Spleen (tissue), 11 donors: ENCODE data around the gene MANBA. TPM values are rescaled to one million over a fixed set of nuclear protein-coding genes. Genes with fewer than 3 reads are reported as not detected.
"Not testable (repeated sequence)": the region's sequence is repeated elsewhere in the genome, so short reads cannot be mapped to it uniquely, and the experiment has no call there.

Experiments
- DNase-seq: peaks from one replicate; pipeline ENCODE4 v3.0.0-alpha.2; 2020
- H3K27ac ChIP-seq, 8 donors: fragments of 200-600 bp; sonication (generic) in 7 of 8; 1 replicate in 4 of 8; 2 replicates in 4 of 8; pipeline versions ENCODE4 v1.5.0 to v1.8.0; 2016 to 2021; ENCODE audit warnings: inconsistent platforms in 4 of 8, mild to moderate bottlenecking in 4 of 8, moderate library complexity in 1 of 8
- H3K27me3 ChIP-seq, 7 donors: fragments of 200-600 bp; sonication (generic) in 6 of 7; replicated peaks in 1 of 7; 1 replicate in 4 of 7; 2 replicates in 3 of 7; pipeline versions ENCODE4 v1.5.0 to v1.8.0; 2016 to 2021; ENCODE audit warnings: inconsistent platforms in 3 of 7, mild to moderate bottlenecking in 1 of 7
- H3K36me3 ChIP-seq, 6 donors: fragments of 200-600 bp; sonication (generic) in 5 of 6; 1 replicate in 4 of 6; 2 replicates in 2 of 6; pipeline versions ENCODE4 v1.5.0 to v1.8.0; 2016 to 2021; ENCODE audit warnings: inconsistent platforms in 2 of 6
- H3K4me1 ChIP-seq, 6 donors: fragments of 200-600 bp; sonication (generic) in 5 of 6; 1 replicate in 3 of 6; 2 replicates in 3 of 6; pipeline versions ENCODE4 v1.5.0 to v1.8.0; 2016 to 2021; ENCODE audit warnings: inconsistent platforms in 3 of 6
- H3K4me3 ChIP-seq, 8 donors: fragments of 200-600 bp; sonication (generic) in 7 of 8; 1 replicate in 4 of 8; 2 replicates in 4 of 8; pipeline versions ENCODE4 v1.5.0 to v1.8.0; 2016 to 2021; ENCODE audit warnings: inconsistent platforms in 4 of 8, mild to moderate bottlenecking in 4 of 8, moderate library complexity in 2 of 8
- H3K9me3 ChIP-seq, 8 donors: fragments of 200-600 bp; sonication (generic) in 7 of 8; 1 replicate in 4 of 8; 2 replicates in 4 of 8; pipeline versions ENCODE4 v1.5.0 to v1.8.0; 2016 to 2021; ENCODE audit warnings: inconsistent platforms in 4 of 8
- CTCF ChIP-seq, 11 experiments: fragments of 200-600 bp in 7 of 11; fragments of 450-650 bp in 4 of 11; sonication (generic) in 4 of 11; IDR thresholded peaks in 8 of 11; conservative IDR thresholded peaks in 3 of 11; 1 replicate in 7 of 11; 2 replicates in 4 of 11; pipeline versions ENCODE4 v1.4.0 to v1.8.0; 2016 to 2021; ENCODE audit warnings: antibody characterized with exemption in 11 of 11, inconsistent platforms in 4 of 11, mild to moderate bottlenecking in 1 of 11
- POLR2A ChIP-seq, 3 donors: fragments of 450-650 bp; IDR thresholded peaks; one replicate each; pipeline ENCODE4 v1.5.1; 2017; ENCODE audit warnings: antibody characterized with exemption in 3 of 3, mild to moderate bottlenecking in 1 of 3
- POLR2AphosphoS5 ChIP-seq, 3 donors: sonication (generic); formaldehyde crosslinking; IDR thresholded peaks; one replicate each; pipeline ENCODE4 v1.5.1; 2017; ENCODE audit warnings: antibody characterized with exemption in 3 of 3
- whole genome bisulfite sequencing, 5 donors: extraction: QIAGEN DNeasy Blood & Tissue Kit in 3 of 5; methylation state at CpG; one replicate each; pipeline versions ENCODE4 v1.1.5 to v1.1.7; 2013 to 2018; 5-methylcytosine and 5-hydroxymethylcytosine counted together
- intact Hi-C: fragments of 100-400 bp; cut with DNase I; formaldehyde crosslinking; loops from one replicate; pipeline ENCODE4 v1.15.0; 2023; ENCODE audit warnings: low total_unique reads
- polyA plus RNA-seq, 3 donors: library from polyadenylated mRNA; stranded (reverse); fragments of 200-250 nt; gene quantifications; one replicate each; pipeline ENCODE4 v1.2.1, GENCODE V29; 2013
- total RNA-seq, 7 donors: library from RNA; depleted of rRNA in 3 of 7; stranded (reverse); fragments of >200 nt in 3 of 7; fragmentation: NEBNext Ultra II Directional in 4 of 7; extraction: Animal tissue kit (Norgen Biotek cat#: 25700) in 4 of 7; gene quantifications; one replicate each; pipeline versions ENCODE4 v1.1.0 to v1.2.1, GENCODE V29; 2016 to 2021
- donor health status: healthy with polysubstance abuse.
- donor health status: DM: no; HTN: no; CAD: no; lungs with moderate emphysema.
- donor health status: DM: no; HTN: no; CAD: no.
- donor health status: Bipolar disorder and iron deficiency.
- donor health status: healthy.
- donor health status: DM: no; HTN: no; CAD: no.
- donor health status: DM: yes; HTN: yes; CAD: no.

Gene MANBA
- total and polyA plus RNA-seq, 10 donors, result 15.7 to 112 (median 50.3) TPM

- no peak for DNase-seq
- Histone ChIP-seq H3K4me3 (no peak overlapping the region), H3K9me3 (peaks cover 0 to 10% (median 9%) of the 10 kb centered on the region in 8 donors), H3K27ac (no peak overlapping the region), H3K27me3 (no peaks in the 10 kb centered on the region), H3K36me3 (peaks cover 0 to 66% (median 12%) of the 10 kb centered on the region in 6 donors), H3K4me1 (no peaks in the 10 kb centered on the region)
- intact Hi-C loops, result no loop called here
- TF ChIP-seq CTCF (IDR thresholded peaks at IDR 0.05 in 8 of 11, conservative IDR thresholded peaks at IDR 0.05 in 3 of 11) (no peak), POLR2AphosphoS5 (IDR thresholded peaks at IDR 0.05) (no peak), POLR2A (IDR thresholded peaks at IDR 0.05) (no peak)
Observed at GRCh38 chr4:102726068-102726467, 34.7 kb downstream of the MANBA start.

- no peak overlapping the region for H3K4me3 ChIP-seq
- intact Hi-C loops, result no loop called here
- DNase-seq, result no peak
- 79 to 89% (median 84%) methylated on average over 3 of the region's 3 CpGs for WGBS, 5 donors
- H3K4me1 ChIP-seq, result no peaks in the 10 kb centered on the region
- H3K27ac ChIP-seq, result no peak overlapping the region
- H3K36me3 ChIP-seq, result peaks cover 0 to 66% (median 13%) of the 10 kb centered on the region in 6 donors
- no peaks in the 10 kb centered on the region for H3K27me3 ChIP-seq
- no peak for TF ChIP-seq POLR2A (IDR thresholded peaks at IDR 0.05)
- no peak for TF ChIP-seq CTCF (IDR thresholded peaks at IDR 0.05 in 8 of 11, conservative IDR thresholded peaks at IDR 0.05 in 3 of 11)
- TF ChIP-seq POLR2AphosphoS5 (IDR thresholded peaks at IDR 0.05), result no peak
- H3K9me3 ChIP-seq, result peaks cover 0 to 2% (median under 1%) of the 10 kb centered on the region in 8 donors
Observed at GRCh38 chr4:102725229-102725628, 35.5 kb downstream of the MANBA start.

GRCh38 chr4:102723511-102723910 is 37.3 kb downstream of the MANBA start:
- no peak overlapping the region for H3K27ac ChIP-seq
- TF ChIP-seq POLR2A (IDR thresholded peaks at IDR 0.05) (no peak), POLR2AphosphoS5 (IDR thresholded peaks at IDR 0.05) (no peak), CTCF (IDR thresholded peaks at IDR 0.05 in 8 of 11, conservative IDR thresholded peaks at IDR 0.05 in 3 of 11) (no peak)
- no peaks in the 10 kb centered on the region for H3K9me3 ChIP-seq
- no peaks in the 10 kb centered on the region for H3K27me3 ChIP-seq
- intact Hi-C loops, result no loop called here
- H3K36me3 ChIP-seq, result peaks cover 0 to 66% (median 18%) of the 10 kb centered on the region in 6 donors
- no peaks in the 10 kb centered on the region for H3K4me1 ChIP-seq
- no peak overlapping the region for H3K4me3 ChIP-seq
- DNase-seq, result no peak

GRCh38 chr4:102722740-102723139 is 38.0 kb downstream of the MANBA start:
- H3K4me1 ChIP-seq, result no peaks in the 10 kb centered on the region
- no peaks in the 10 kb centered on the region for H3K9me3 ChIP-seq
- DNase-seq, result no peak
- H3K27me3 ChIP-seq, result no peaks in the 10 kb centered on the region
- H3K36me3 ChIP-seq, result peaks cover 0 to 72% (median 19%) of the 10 kb centered on the region in 6 donors
- no peak for TF ChIP-seq POLR2A (IDR thresholded peaks at IDR 0.05)
- TF ChIP-seq CTCF (IDR thresholded peaks at IDR 0.05 in 8 of 11, conservative IDR thresholded peaks at IDR 0.05 in 3 of 11), result no peak
- TF ChIP-seq POLR2AphosphoS5 (IDR thresholded peaks at IDR 0.05), result no peak
- intact Hi-C loops, result no loop called here
- no peak overlapping the region for H3K27ac ChIP-seq
- H3K4me3 ChIP-seq, result no peak overlapping the region
- 92 to 96% (median 95%) methylated on average over 8 of the region's 8 CpGs for WGBS, 5 donors

GRCh38 chr4:102718833-102719575 is 41.8 kb downstream of the MANBA start:
- H3K27me3 ChIP-seq, DNase-seq, H3K4me1 ChIP-seq, H3K27ac ChIP-seq, H3K9me3 ChIP-seq, intact Hi-C loops, H3K4me3 ChIP-seq: not testable (repeated sequence)
- peaks cover 0 to 100% (median 25%) of the 10 kb centered on the region in 6 donors for H3K36me3 ChIP-seq
- 80 to 96% (median 90%) methylated on average over 9 of the region's 9 CpGs for WGBS, 5 donors
